Measurements from ENCODE around the gene CADM1. TPM values are rescaled to one million over a fixed set of nuclear protein-coding genes. Genes with fewer than 3 reads are reported as not detected.

CADM1 gene
- total RNA-seq, 2 experiments from 2014 or later, result 0.47 to 0.63 TPM

DNA sequence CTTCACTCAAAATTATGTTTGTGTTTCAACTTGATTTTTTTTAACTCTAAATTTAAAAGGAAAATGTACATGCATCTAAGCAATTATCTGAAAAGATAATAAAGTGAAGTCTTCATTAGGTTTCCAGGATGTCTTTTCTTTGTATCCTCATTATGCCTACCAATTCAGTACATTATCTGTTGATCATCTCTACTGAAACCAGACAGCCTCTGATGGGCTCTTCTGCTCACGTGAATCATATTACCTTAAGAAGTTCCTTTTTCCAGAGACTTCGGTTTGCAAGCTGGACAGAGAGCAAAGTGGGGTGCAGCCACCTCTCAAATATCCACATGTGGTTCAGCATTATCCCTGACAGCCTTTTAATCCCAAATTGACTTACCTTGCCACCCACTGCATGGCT lies 158.4 kb downstream of the CADM1 start:
- Mint-ChIP-seq H3K4me3 (no peak overlapping the region), H3K4me1 (ENCODE audit: low read depth) (no peaks in the 10 kb centered on the region), H3K9me3 (no peaks in the 10 kb centered on the region), H3K27me3 (peaks cover 4% of the 10 kb centered on the region), H3K27ac (no peak overlapping the region), H3K36me3 (ENCODE audit: low read depth) (no peaks in the 10 kb centered on the region)
- ATAC-seq, result no peak
- TF ChIP-seq, protein P1, sequence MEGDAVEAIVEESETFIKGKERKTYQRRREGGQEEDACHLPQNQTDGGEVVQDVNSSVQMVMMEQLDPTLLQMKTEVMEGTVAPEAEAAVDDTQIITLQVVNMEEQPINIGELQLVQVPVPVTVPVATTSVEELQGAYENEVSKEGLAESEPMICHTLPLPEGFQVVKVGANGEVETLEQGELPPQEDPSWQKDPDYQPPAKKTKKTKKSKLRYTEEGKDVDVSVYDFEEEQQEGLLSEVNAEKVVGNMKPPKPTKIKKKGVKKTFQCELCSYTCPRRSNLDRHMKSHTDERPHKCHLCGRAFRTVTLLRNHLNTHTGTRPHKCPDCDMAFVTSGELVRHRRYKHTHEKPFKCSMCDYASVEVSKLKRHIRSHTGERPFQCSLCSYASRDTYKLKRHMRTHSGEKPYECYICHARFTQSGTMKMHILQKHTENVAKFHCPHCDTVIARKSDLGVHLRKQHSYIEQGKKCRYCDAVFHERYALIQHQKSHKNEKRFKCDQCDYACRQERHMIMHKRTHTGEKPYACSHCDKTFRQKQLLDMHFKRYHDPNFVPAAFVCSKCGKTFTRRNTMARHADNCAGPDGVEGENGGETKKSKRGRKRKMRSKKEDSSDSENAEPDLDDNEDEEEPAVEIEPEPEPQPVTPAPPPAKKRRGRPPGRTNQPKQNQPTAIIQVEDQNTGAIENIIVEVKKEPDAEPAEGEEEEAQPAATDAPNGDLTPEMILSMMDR (IDR thresholded peaks at IDR 0.05), result no peak
- DNase-seq, result no peak
- POLR2A ChIA-PET, result no interaction called here
- CTCF ChIA-PET, result interaction anchor here (0.6 kb wide), 1 partner anchor 11 kb away, joined by 3 read pairs; no protein-coding TSS in a partner anchor
- intact Hi-C loops (cut with micrococcal nuclease), result no loop called here

DNA sequence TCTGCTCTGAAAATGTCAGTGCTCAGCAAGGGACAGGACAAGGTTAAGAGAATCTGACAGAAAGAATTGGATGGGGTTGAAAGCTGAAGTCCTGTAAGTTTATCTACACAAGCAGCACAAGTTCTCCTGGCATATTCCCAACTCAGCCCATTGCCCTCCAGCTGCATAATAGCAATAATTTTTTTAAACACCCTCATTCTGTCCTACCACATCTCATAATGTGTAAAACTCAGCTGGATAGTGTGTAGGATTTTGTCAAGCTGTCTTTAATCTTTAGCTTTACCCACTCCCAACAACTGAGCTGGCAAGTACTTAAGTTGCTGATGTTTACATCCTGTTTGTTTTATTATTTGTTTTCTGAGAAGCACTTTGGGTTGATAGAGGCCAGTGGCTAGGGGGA lies 158.9 kb downstream of the CADM1 start:
- Mint-ChIP-seq H3K36me3 (ENCODE audit: low read depth) (no peaks in the 10 kb centered on the region), H3K27me3 (peaks cover 4% of the 10 kb centered on the region), H3K27ac (no peak overlapping the region), H3K4me3 (no peak overlapping the region), H3K9me3 (no peaks in the 10 kb centered on the region), H3K4me1 (ENCODE audit: low read depth) (no peaks in the 10 kb centered on the region)
- DNase-seq, result no peak
- TF ChIP-seq, protein P1 (IDR thresholded peaks at IDR 0.05), result no peak
- CTCF ChIA-PET, result interaction anchor here (0.6 kb wide), 1 partner anchor 10 kb away, joined by 3 read pairs; no protein-coding TSS in a partner anchor
- no peak for ATAC-seq
- intact Hi-C loops (cut with micrococcal nuclease), result no loop called here
- POLR2A ChIA-PET, result no interaction called here

GRCh38 chr11:115344846-115345245 lies 159.4 kb downstream of the CADM1 start:
- DNase-seq (no peak), ATAC-seq (no peak)
- peaks cover 2% of the 10 kb centered on the region for H3K27me3 Mint-ChIP-seq
- H3K9me3 Mint-ChIP-seq, result no peaks in the 10 kb centered on the region
- intact Hi-C loops (cut with micrococcal nuclease), result no loop called here
- TF ChIP-seq, protein P1 (IDR thresholded peaks at IDR 0.05), result no peak
- no peak overlapping the region for H3K27ac Mint-ChIP-seq
- ChIA-PET POLR2A (no interaction called here), CTCF (no interaction called here)
- no peaks in the 10 kb centered on the region for H3K4me1 Mint-ChIP-seq (ENCODE audit: low read depth)
- no peak overlapping the region for H3K4me3 Mint-ChIP-seq
- H3K36me3 Mint-ChIP-seq (ENCODE audit: low read depth), result no peaks in the 10 kb centered on the region

- Mint-ChIP-seq H3K27me3 (peaks cover 2% of the 10 kb centered on the region), H3K4me3 (no peak overlapping the region), H3K36me3 (ENCODE audit: low read depth) (no peaks in the 10 kb centered on the region), H3K27ac (no peak overlapping the region), H3K9me3 (no peaks in the 10 kb centered on the region), H3K4me1 (ENCODE audit: low read depth) (no peaks in the 10 kb centered on the region)
- ChIA-PET CTCF (no interaction called here), POLR2A (interaction anchor here (0.6 kb wide), 1 partner anchor 1916 kb away, joined by 3 read pairs; no protein-coding TSS in a partner anchor)
- ATAC-seq, result no peak
- DNase-seq, result no peak
- TF ChIP-seq, protein P1 (IDR thresholded peaks at IDR 0.05), result no peak
- intact Hi-C loops (cut with micrococcal nuclease), result no loop called here
Measured at GRCh38 chr11:115342142-115342541, 162.1 kb downstream of the CADM1 start.

- ChIA-PET POLR2A (no interaction called here), CTCF (interaction anchor here (1.2 kb wide), 2 partner anchors 16 to 1351 kb away, joined by 3 to 4 read pairs; no protein-coding TSS in a partner anchor)
- Mint-ChIP-seq H3K27me3 (peaks cover 2% of the 10 kb centered on the region), H3K27ac (no peak overlapping the region), H3K4me3 (no peak overlapping the region), H3K9me3 (no peaks in the 10 kb centered on the region), H3K36me3 (ENCODE audit: low read depth) (no peaks in the 10 kb centered on the region), H3K4me1 (ENCODE audit: low read depth) (no peaks in the 10 kb centered on the region)
- TF ChIP-seq, protein P1 (IDR thresholded peaks at IDR 0.05), result no peak
- ATAC-seq (no peak), DNase-seq (no peak)
- intact Hi-C loops (cut with micrococcal nuclease), result no loop called here
Measured at GRCh38 chr11:115340874-115341273, 163.3 kb downstream of the CADM1 start.
